ENCODE data around the gene MRPS31.
"Not testable (repeated sequence)": the region's sequence is repeated elsewhere in the genome, so short reads cannot be mapped to it uniquely, and the experiment has no call there.

Gene MRPS31

GRCh38 chr13:40758811-40759210 is 12.2 kb downstream of the MRPS31 start:
- no peak for DNase-seq

- no peak for DNase-seq
Measured at GRCh38 chr13:40756042-40756441, 14.9 kb downstream of the MRPS31 start.

GRCh38 chr13:40755082-40755700 is 15.8 kb downstream of the MRPS31 start:
- DNase-seq: no peak

- no peak for DNase-seq
Measured at GRCh38 chr13:40749327-40749726, 21.7 kb downstream of the MRPS31 start.

- not testable (repeated sequence) for DNase-seq
Measured at GRCh38 chr13:40735232-40735548, 35.8 kb downstream of the MRPS31 start.

GRCh38 chr13:40734536-40735231 is 36.3 kb downstream of the MRPS31 start:
- DNase-seq: not testable (repeated sequence)

- DNase-seq: no peak
Measured at GRCh38 chr13:40732658-40733057, 38.3 kb downstream of the MRPS31 start.

GRCh38 chr13:40728595-40728994 is 42.4 kb downstream of the MRPS31 start:
- DNase-seq: no peak

- DNase-seq: not testable (repeated sequence)
Measured at GRCh38 chr13:40714433-40714832, 56.6 kb downstream of the MRPS31 start.

- DNase-seq: no peak
Measured at GRCh38 chr13:40706439-40706838, 64.6 kb downstream of the MRPS31 start.

GRCh38 chr13:40697711-40698110 is 73.3 kb downstream of the MRPS31 start:
- no peak for DNase-seq

- no peak for DNase-seq
Measured at GRCh38 chr13:40694426-40694825, 76.6 kb downstream of the MRPS31 start.

- no peak for DNase-seq
Measured at GRCh38 chr13:40692946-40693345, 78.0 kb downstream of the MRPS31 start.

- no peak for DNase-seq
Measured at GRCh38 chr13:40688781-40689180, 82.2 kb downstream of the MRPS31 start.

GRCh38 chr13:40682449-40683240 is 88.3 kb downstream of the MRPS31 start:
- no peak for DNase-seq

- DNase-seq: no peak
Measured at GRCh38 chr13:40681341-40682146, 89.4 kb downstream of the MRPS31 start.

- no peak for DNase-seq
Measured at GRCh38 chr13:40680659-40681323, 90.2 kb downstream of the MRPS31 start.

- no peak for DNase-seq
Measured at GRCh38 chr13:40679480-40679985, 91.5 kb downstream of the MRPS31 start.

All from effector CD4-positive, alpha-beta T cell (primary cell).